Measurements from ENCODE around the gene CAPN13.

- TF ChIP-seq CTCF (IDR thresholded peaks at IDR 0.05; ENCODE audit: low read depth, low read length, poor library complexity, severe bottlenecking), result no peak
- TF ChIP-seq EZH2phosphoT487 (IDR thresholded peaks at IDR 0.05; ENCODE audit: borderline replicate concordance, low read length), result no peak
Observed at GRCh38 chr2:30775833-30776232, 31.4 kb downstream of the CAPN13 start.
